Neural cell (in vitro differentiated cells): ENCODE measurements around the gene TXNDC2.

Source experiments
- CTCF ChIP-seq: fragments of 450-650 bp; IDR thresholded peaks from 2 replicates; pipeline ENCODE4 v1.5.1; 2014; ENCODE audit warnings: antibody characterized with exemption, mild to moderate bottlenecking, moderate library complexity; ENCODE audit not compliant: poor library complexity, severe bottlenecking
- EP300 ChIP-seq: fragments of 450-650 bp; conservative IDR thresholded peaks from 2 replicates; pipeline ENCODE4 v1.6.1; 2014; ENCODE audit warnings: antibody characterized with exemption, mild to moderate bottlenecking, moderate library complexity; ENCODE audit not compliant: poor library complexity, severe bottlenecking
- POLR2AphosphoS5 ChIP-seq: IDR thresholded peaks from 2 replicates; pipeline ENCODE4 v1.6.1; 2012
- RAD21 ChIP-seq: fragments of 450-650 bp; conservative IDR thresholded peaks from 2 replicates; pipeline ENCODE4 v1.6.1; 2014; ENCODE audit warnings: antibody characterized with exemption, mild to moderate bottlenecking, moderate library complexity
- SMC3 ChIP-seq: fragments of 450-650 bp; conservative IDR thresholded peaks from 2 replicates; pipeline ENCODE4 v1.6.1; 2014; ENCODE audit warnings: antibody characterized with exemption, mild to moderate bottlenecking, moderate library complexity; ENCODE audit not compliant: poor library complexity
- TAF1 ChIP-seq: IDR thresholded peaks from 2 replicates; pipeline ENCODE4 v1.6.1; 2012; ENCODE audit warnings: low read depth

- TF ChIP-seq SMC3 (no peak), POLR2AphosphoS5 (no peak), CTCF (no peak), RAD21 (no peak), TAF1 (no peak), EP300 (no peak)
Measured at GRCh38 chr18:9894454-9895068, 8.8 kb downstream of the TXNDC2 start.
